Left renal cortex interstitium (tissue), 4 donors: ENCODE measurements around the gene MCTP1. TPM values are rescaled to one million over a fixed set of nuclear protein-coding genes. Genes with fewer than 3 reads are reported as not detected.

Source experiments
- DNase-seq, 4 donors: peaks; one replicate each; pipeline ENCODE4 v3.0.0-alpha.2; 2013; ENCODE audit warnings: low read depth in 4 of 4, low spot score in 2 of 4, missing footprints in 1 of 4
- polyA plus RNA-seq, 4 donors: library from polyadenylated mRNA; unstranded; fragments of 120-200 nt; gene quantifications; one replicate each; pipeline ENCODE4 v1.2.1, GENCODE V29; 2013; ENCODE audit not compliant: insufficient read length in 4 of 4

The MCTP1 gene
- 1 to 10 TPM; 3.8 to 6.8 (median 5.1) TPM for polyA plus RNA-seq

- DNase-seq, result peak in 2 of 4 donors; percentile 34 to 36
Observed at GRCh38 chr5:95284572-95285408, at the start of gene MCTP1. Gene MCTP1, minus strand, starts transcription at chr5:95285094.

GRCh38 chr5:95332158-95332557 is 47.3 kb upstream of the MCTP1 start:
- no peak for DNase-seq

DNA sequence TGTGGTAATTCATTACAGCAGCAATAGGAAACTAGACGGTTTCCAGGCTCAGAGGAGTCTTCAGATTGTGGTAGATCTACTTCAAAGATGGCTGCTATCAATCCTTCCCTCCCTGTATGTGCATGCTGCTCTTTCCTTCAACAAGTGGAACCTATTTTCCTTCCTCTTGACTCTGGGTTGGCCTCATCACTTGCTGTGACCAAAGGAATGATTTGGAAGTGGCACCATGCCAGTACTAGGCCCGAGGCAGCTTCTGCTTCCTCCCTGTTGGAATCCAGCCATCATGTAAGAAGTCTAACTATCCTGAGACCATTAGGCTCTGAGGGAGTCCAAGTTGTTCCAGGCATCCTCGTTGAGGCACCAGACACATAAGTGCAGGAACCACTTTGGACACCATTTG is 46.5 kb upstream of the MCTP1 start:
- no peak for DNase-seq

DNA sequence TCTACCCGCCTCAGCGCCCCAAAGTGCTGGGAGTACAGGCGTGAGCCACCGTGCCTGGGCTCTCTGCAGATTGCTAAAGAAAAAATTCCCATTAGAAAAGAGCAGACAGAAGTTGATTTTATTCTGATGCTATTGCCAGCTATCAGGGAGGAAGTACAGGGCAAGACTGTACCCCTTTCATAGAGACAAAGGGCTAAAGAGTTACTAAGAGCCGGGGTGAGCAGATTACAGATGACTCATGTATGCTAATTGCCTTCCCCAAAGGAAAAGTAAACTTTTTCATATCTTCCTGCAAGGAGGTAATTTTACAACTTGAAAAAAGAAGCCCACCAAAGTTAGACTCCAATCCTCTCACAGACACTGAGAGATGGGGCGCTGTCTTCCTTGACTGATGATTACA is 42.3 kb upstream of the MCTP1 start:
- no peak for DNase-seq

DNA sequence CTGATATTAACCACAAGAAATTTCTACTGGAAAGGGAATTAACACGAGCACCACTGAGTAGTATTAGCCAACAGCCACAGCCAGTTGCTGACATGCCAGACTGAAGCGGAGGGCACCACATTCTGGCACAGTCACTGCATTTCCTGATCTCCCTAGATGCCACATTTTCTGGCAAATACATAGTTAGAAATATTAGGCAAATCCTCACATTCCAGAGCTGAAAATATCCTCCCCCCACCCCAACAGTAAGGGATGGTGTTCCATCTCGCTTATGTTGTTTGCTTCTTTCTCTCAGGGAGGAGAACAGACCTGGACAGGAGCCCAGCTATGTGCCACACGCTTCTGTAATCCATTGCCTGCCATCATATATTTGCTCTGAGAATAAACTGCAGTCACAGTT is 32.8 kb upstream of the MCTP1 start:
- no peak for DNase-seq

DNA sequence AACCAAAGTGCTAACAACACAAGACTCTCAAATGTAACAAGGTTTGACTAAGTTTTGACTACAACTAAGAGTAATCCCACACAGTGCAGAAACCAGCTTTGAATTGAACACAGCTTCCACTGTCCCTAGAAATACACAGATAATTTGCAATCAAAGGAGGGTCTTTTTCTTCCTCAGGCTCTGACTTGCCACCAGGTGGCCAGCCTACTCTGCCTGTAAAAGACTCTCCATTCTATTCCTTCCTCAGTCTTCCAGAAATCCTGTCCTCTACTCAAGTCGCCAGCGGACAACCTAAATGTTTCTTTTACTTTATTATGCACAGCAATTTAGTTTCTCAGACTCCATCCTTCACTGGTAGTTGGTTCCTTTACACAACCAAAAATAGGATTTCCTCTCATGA is 32.2 kb upstream of the MCTP1 start:
- DNase-seq, result no peak

DNA sequence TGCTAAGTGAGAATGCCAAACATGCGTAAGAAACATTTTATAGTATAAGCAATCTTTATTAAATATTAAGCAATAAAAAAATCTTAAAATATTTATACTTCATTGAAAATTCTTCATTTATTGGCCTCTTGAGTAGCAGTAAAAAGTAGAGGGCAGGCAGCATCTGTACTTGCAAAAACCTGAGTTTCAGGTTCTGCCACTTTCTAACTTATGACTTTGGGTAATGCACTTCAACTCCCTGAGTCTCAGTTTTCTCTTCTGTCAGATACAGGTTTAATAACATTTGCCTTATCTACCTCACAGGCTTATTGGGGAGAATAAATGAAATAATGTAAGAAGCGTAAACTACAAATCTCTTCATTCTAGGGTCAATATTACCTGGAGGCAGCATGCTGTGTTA is 19.8 kb upstream of the MCTP1 start:
- no peak for DNase-seq

DNA sequence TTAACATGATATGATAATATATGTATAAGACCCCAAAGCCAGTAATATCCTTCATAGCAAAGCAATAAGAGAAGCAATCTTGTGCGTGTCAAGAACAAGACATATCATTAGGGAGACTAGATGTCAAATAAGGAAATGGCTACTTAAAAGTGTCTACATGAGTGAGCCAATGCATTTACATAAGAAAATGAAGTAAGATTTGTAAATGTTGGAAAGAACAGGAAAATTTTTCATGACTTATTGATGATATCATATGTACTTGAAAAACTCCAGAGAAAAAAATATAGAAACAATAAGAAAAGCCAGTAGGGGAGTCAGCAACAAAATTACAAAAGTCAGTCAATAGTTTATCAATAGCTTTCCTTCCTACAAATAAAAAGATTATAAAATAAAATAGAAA is 13.8 kb upstream of the MCTP1 start:
- no peak for DNase-seq

- no peak for DNase-seq
Observed at GRCh38 chr5:95296291-95296690, 11.4 kb upstream of the MCTP1 start.

GRCh38 chr5:95285409-95285755 is 488 bp upstream of the MCTP1 start:
- peak in 3 of 4 donors; percentile 13 to 29 (median 25) for DNase-seq

- DNase-seq, result peak in 3 of 4 donors; percentile 31 to 43 (median 32)
Observed at GRCh38 chr5:95283761-95284571, 928 bp downstream of the MCTP1 start.

DNA sequence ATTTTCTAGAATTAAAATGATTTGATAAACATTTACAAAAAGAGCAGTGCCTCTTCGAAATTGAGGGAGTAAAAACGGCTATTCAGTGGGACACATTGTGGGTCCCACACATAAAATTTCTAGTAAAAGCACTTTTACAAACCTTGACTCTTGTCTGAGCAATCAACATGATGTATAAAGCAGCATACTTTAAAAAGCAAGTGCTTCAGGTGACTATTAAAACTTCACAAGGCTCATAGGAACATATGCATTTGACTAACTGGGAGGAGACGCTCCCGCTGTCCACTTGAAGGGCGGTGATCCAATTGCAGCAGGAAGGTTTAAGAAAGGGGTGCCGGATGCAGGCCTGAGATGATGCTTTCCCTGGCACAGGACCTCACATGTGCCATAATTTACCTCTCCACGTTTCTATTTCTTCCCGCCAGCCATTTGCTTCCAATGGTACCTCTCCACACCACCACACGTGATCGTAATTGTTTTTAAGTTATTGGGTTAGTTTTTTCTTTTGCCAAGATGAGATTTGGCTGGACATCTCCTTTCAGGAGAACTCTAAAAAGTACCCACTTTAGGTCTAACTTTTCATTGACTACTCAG is 1.8 kb downstream of the MCTP1 start:
- peak in 1 of 4 donors; percentile 4 for DNase-seq

- DNase-seq, result no peak
Observed at GRCh38 chr5:95281226-95281625, 3.7 kb downstream of the MCTP1 start.

- no peak for DNase-seq
Observed at GRCh38 chr5:95280401-95281095, 4.3 kb downstream of the MCTP1 start.

DNA sequence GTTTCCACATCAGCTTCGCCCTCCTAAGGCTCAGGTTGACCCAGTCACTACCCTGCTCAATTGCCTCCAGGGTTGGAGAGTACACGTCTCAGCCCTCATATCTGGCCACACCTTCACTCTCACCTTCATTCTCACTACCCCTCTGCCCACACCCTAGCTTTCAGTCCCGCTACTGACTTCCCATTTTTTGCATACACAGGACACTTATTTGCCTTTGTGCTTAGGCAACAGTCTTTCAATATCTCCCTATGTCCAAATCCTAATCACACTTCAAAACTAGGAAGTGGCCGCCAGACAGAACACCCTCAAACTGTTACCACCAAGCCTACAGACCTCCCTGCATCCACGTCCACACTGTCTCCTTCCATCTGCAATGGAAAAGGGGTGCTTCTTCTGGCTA is 10.9 kb downstream of the MCTP1 start:
- no peak for DNase-seq

- DNase-seq, result no peak
Observed at GRCh38 chr5:95272316-95272929, 12.5 kb downstream of the MCTP1 start.

DNA sequence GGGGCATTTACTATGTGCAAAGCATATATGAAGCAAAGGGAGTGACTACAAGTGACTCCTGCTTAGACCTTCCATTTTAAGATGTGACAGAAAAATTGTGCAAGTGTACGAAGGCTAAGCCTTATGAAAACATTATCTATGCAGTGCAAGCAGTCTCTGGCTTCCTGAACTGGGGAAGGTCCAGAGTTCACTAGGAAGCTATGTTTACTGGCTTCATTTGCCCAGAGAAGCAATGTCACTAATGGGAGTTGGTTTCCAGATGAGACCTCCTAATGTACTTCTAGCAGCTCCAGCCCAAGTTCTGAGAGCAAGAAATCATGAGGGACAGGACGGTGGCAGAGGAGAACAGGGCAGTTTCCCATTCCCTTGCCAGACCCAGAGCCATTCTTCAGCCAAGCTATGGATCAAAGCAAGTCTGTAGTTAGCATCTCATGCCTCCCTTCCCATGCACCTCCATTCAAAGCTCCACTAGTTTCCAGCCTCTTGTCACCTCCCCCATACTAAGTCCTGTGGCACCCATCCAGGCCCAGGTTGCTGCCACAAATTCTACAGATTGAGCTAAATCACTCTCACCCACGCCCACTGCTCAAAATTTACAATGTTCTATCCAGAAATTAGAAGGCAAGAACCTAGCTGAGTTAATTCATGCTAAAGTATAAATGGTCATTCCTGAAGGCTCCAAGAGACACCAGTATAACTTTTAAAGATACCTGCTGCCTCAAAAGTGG is 21.8 kb downstream of the MCTP1 start:
- no peak for DNase-seq

DNA sequence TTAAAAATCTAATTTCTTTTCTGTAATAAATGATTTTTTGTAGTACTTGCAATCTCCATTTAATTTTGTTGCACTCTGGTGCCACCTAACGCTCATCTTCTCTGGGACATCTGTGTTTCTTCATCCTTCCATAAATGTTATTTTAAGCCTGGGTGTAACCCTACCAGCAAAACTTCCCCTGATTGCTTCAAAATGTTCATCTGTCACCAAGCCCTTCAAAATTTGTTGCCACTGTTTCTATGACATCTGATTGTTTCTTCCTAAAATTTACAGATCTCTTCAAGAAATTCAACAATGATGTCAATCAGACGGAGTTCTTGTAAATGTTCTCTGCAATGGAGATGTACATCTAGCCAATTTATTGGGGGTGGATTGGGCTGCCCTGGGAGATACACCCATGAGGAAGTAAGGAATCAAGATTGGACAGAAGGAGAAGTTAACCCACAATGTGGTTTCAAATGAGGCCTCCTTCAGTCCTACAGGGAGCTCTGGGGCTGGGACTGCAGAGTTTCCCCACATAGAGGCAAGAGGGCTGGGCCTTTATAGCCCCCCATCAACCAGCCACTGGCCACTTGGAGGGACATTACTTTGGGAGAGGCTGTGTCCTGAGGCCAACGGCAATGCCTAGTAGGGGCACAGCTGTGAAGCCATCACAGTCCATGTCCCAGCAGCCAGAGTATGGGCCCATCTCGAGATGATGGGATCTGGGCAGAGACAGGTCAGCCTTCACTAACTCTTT is 23.3 kb downstream of the MCTP1 start:
- DNase-seq, result no peak

DNA sequence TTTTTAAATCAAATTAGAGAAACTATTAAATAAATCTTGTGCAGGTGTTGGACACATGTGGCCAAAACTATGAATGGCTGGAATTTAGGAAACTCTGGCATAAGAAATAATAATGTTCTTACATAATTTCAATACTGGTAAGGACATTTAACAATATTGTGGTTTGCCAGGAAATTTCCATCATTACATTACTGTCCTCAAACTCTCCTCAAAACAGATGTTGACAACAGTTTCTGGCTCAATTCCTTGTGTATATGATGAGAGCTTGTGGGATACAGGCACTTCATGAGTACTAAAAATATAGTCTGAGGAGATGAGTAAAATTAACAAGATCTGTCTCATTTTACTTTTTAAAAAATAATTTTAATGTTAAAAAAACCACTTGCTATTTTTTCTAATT is 27.9 kb downstream of the MCTP1 start:
- DNase-seq, result no peak
